ENCODE data around the gene POU6F1. TPM values are rescaled to one million over a fixed set of nuclear protein-coding genes. Genes with fewer than 3 reads are reported as not detected.
"Not testable (repeated sequence)": the region's sequence is repeated elsewhere in the genome, so short reads cannot be mapped to it uniquely, and the experiment has no call there.

Gene POU6F1
- total RNA-seq, 1 donor = 3.2 TPM

GRCh38 chr12:51229116-51229809, 11.4 kb upstream of the POU6F1 start:
- DNase-seq (ENCODE audit: low read depth in 2 of 3, low spot score in 2 of 3) = no peak

- no peak for DNase-seq (ENCODE audit: low read depth in 2 of 3, low spot score in 2 of 3)
These were observed 10.1 kb upstream of the POU6F1 start for GRCh38 chr12:51227962-51228361.

GRCh38 chr12:51227112-51227511, 9.2 kb upstream of the POU6F1 start:
- not testable (repeated sequence) for DNase-seq (ENCODE audit: low read depth in 2 of 3, low spot score in 2 of 3)

GRCh38 chr12:51225771-51226170, 7.9 kb upstream of the POU6F1 start:
- DNase-seq (ENCODE audit: low read depth in 2 of 3, low spot score in 2 of 3) = no peak

GRCh38 chr12:51225234-51225633, 7.4 kb upstream of the POU6F1 start:
- DNase-seq (ENCODE audit: low read depth in 2 of 3, low spot score in 2 of 3) = no peak

GRCh38 chr12:51224625-51225024, 6.8 kb upstream of the POU6F1 start:
- no peak for DNase-seq (ENCODE audit: low read depth in 2 of 3, low spot score in 2 of 3)

- DNase-seq (ENCODE audit: low read depth in 2 of 3, low spot score in 2 of 3) = no peak
These were observed 4.6 kb upstream of the POU6F1 start for GRCh38 chr12:51222461-51222860.

GRCh38 chr12:51219857-51220256, 2.0 kb upstream of the POU6F1 start:
- DNase-seq (ENCODE audit: low read depth in 2 of 3, low spot score in 2 of 3) = not testable (repeated sequence)

GRCh38 chr12:51219322-51219721, 1.5 kb upstream of the POU6F1 start:
- DNase-seq (ENCODE audit: low read depth in 2 of 3, low spot score in 2 of 3) = no peak

- no peak for DNase-seq (ENCODE audit: low read depth in 2 of 3, low spot score in 2 of 3)
These were observed 822 bp upstream of the POU6F1 start for GRCh38 chr12:51218607-51219161.

- peak; percentile 21 to 73 (median 64) for DNase-seq (ENCODE audit: low read depth in 2 of 3, low spot score in 2 of 3)
These were observed 512 bp downstream of the POU6F1 start for GRCh38 chr12:51217133-51217967.

GRCh38 chr12:51216642-51217041, 1.2 kb downstream of the POU6F1 start:
- DNase-seq (ENCODE audit: low read depth in 2 of 3, low spot score in 2 of 3) = no peak

GRCh38 chr12:51214895-51215294, 3.0 kb downstream of the POU6F1 start:
- no peak for DNase-seq (ENCODE audit: low read depth in 2 of 3, low spot score in 2 of 3)

GRCh38 chr12:51210690-51211395, 7.0 kb downstream of the POU6F1 start:
- DNase-seq (ENCODE audit: low read depth in 2 of 3, low spot score in 2 of 3) = no peak

- DNase-seq (ENCODE audit: low read depth in 2 of 3, low spot score in 2 of 3) = no peak
These were observed 8.6 kb downstream of the POU6F1 start for GRCh38 chr12:51209259-51209658.

GRCh38 chr12:51208016-51208660, 9.7 kb downstream of the POU6F1 start:
- no peak for DNase-seq (ENCODE audit: low read depth in 2 of 3, low spot score in 2 of 3)

- no peak for DNase-seq (ENCODE audit: low read depth in 2 of 3, low spot score in 2 of 3)
These were observed 12.5 kb downstream of the POU6F1 start for GRCh38 chr12:51205350-51205749.

- DNase-seq (ENCODE audit: low read depth in 2 of 3, low spot score in 2 of 3) = no peak
These were observed 15.1 kb downstream of the POU6F1 start for GRCh38 chr12:51202718-51203117.

- DNase-seq (ENCODE audit: low read depth in 2 of 3, low spot score in 2 of 3) = no peak
These were observed 17.1 kb downstream of the POU6F1 start for GRCh38 chr12:51200806-51201205.

- no peak for DNase-seq (ENCODE audit: low read depth in 2 of 3, low spot score in 2 of 3)
These were observed 17.7 kb downstream of the POU6F1 start for GRCh38 chr12:51200156-51200555.

Measured in hematopoietic multipotent progenitor cell (in vitro differentiated cells).